ENCODE measurements around the gene GIPC2. TPM values are rescaled to one million over a fixed set of nuclear protein-coding genes. Genes with fewer than 3 reads are reported as not detected.

GIPC2 gene
- total RNA-seq, 2 donors from 2014 or later = 0.79 to 2.1 TPM

DNA sequence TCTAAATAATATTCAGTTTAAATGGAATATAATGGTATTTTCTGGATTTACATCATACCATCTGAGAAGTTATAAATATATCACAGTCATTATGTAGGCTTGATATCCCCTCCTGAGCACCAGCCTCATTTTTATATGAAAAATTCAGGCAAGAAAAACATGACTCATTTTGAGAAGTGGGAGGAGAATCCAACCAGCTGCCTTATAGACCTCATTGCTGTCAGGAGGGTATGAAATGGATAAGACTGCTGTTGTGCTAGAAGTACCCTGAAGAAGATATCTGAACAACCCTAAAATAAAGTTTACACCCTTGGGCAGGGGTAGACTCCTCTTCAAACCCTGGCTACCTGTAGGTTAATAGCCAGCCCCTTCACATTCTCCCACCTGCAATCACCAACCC is 8.8 kb downstream of the GIPC2 start:
- no peaks in the 10 kb centered on the region for H3K36me3 ChIP-seq (ENCODE audit: control insufficient read depth, insufficient read depth, low read length)
- H3K27me3 ChIP-seq (ENCODE audit: control insufficient read depth, insufficient read depth, low read length, poor library complexity, severe bottlenecking) = peaks cover 5% of the 10 kb centered on the region
- H3K36me3 Mint-ChIP-seq (ENCODE audit: low read depth) = no peaks in the 10 kb centered on the region
- H3K9me3 ChIP-seq (ENCODE audit: control insufficient read depth, low read length) = no peaks in the 10 kb centered on the region
- no peak overlapping the region for H3K4me3 Mint-ChIP-seq
- no peak for DNase-seq
- H3K4me1 Mint-ChIP-seq = peaks cover 12% of the 10 kb centered on the region
- no peak overlapping the region for H3K9ac ChIP-seq (ENCODE audit: extremely low read depth, low read length, poor library complexity, severe bottlenecking)
- H3K4me3 ChIP-seq (ENCODE audit: low read length) = no peak overlapping the region
- no peaks in the 10 kb centered on the region for H3K27me3 Mint-ChIP-seq (ENCODE audit: insufficient read depth)
- H3K4me1 ChIP-seq (ENCODE audit: control insufficient read depth, insufficient read depth, low read length) = no peaks in the 10 kb centered on the region
- no peaks in the 10 kb centered on the region for H3K9me3 Mint-ChIP-seq
- TF ChIP-seq, protein P1, sequence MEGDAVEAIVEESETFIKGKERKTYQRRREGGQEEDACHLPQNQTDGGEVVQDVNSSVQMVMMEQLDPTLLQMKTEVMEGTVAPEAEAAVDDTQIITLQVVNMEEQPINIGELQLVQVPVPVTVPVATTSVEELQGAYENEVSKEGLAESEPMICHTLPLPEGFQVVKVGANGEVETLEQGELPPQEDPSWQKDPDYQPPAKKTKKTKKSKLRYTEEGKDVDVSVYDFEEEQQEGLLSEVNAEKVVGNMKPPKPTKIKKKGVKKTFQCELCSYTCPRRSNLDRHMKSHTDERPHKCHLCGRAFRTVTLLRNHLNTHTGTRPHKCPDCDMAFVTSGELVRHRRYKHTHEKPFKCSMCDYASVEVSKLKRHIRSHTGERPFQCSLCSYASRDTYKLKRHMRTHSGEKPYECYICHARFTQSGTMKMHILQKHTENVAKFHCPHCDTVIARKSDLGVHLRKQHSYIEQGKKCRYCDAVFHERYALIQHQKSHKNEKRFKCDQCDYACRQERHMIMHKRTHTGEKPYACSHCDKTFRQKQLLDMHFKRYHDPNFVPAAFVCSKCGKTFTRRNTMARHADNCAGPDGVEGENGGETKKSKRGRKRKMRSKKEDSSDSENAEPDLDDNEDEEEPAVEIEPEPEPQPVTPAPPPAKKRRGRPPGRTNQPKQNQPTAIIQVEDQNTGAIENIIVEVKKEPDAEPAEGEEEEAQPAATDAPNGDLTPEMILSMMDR (conservative IDR thresholded peaks at IDR 0.05) = no peak
- no peak overlapping the region for H3K27ac ChIP-seq (ENCODE audit: low read depth, low read length)
- H3K27ac Mint-ChIP-seq = no peak overlapping the region

DNA sequence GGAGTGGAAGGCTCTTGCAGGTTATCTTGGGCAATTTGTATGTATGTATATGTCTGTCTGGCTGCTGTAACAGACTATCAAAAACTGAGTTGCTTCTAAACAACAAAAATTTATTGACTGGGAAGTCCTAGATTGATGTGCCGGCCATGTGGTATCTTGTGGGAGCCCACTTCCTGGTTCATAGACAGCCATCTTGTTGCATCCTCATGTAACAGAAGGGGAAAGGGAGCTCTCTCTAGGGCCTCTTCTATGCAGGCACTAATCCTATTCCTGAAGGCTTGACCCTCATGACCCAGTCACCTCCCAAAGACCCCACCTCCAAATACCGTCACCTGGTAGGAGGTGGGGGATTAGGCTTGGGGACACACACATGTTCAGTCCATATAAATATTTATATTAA is 9.2 kb downstream of the GIPC2 start:
- no peaks in the 10 kb centered on the region for H3K9me3 Mint-ChIP-seq
- no peak overlapping the region for H3K27ac ChIP-seq (ENCODE audit: low read depth, low read length)
- WGBS, 2 experiments (ENCODE audit: insufficient coverage in 1 of 2, insufficient read length in 1 of 2) = 95% methylated on average over 1 of the region's 2 CpGs; no CpG with 5 or more reads in 1 of the 2 experiments

DNA sequence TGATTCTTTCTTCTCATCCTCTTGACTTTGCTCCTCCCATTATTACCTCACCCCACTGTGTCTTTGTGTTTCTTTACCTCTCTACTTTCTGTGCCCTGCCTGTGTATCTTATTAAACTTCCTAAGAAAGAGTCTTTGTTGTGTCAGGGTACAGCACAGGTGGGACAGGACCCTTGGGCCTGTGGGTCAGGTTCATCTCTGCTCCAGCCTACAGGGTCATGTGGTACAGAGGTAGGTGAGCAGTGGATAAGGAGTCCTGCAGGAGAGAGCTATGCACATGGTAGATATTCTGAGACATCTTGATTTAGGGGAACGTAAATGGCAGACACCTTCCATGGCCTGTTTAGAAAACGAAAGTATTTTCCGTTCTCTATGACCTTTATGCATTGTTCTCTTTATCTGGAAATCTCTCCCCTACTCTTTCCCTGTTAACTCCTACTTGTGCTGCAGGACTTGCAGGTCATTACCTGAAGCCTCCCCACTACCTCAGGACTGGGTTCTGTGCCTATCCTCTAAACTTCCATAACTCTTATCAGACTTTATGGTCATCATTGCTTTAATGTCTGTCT is 9.9 kb downstream of the GIPC2 start:
- no peaks in the 10 kb centered on the region for H3K36me3 Mint-ChIP-seq (ENCODE audit: low read depth)
- peaks cover 12% of the 10 kb centered on the region for H3K4me1 Mint-ChIP-seq
- peaks cover 5% of the 10 kb centered on the region for H3K27me3 ChIP-seq (ENCODE audit: control insufficient read depth, insufficient read depth, low read length, poor library complexity, severe bottlenecking)
- no peak overlapping the region for H3K4me3 ChIP-seq (ENCODE audit: low read length)
- H3K27ac Mint-ChIP-seq = no peak overlapping the region
- H3K9ac ChIP-seq (ENCODE audit: extremely low read depth, low read length, poor library complexity, severe bottlenecking) = no peak overlapping the region
- TF ChIP-seq, protein P1 (conservative IDR thresholded peaks at IDR 0.05) = no peak
- no peak overlapping the region for H3K27ac ChIP-seq (ENCODE audit: low read depth, low read length)
- H3K36me3 ChIP-seq (ENCODE audit: control insufficient read depth, insufficient read depth, low read length) = no peaks in the 10 kb centered on the region
- 83 to 96% methylated on average over 3 of the region's 3 CpGs for WGBS, 2 experiments (ENCODE audit: insufficient coverage in 1 of 2, insufficient read length in 1 of 2)
- no peaks in the 10 kb centered on the region for H3K9me3 ChIP-seq (ENCODE audit: control insufficient read depth, low read length)
- no peaks in the 10 kb centered on the region for H3K4me1 ChIP-seq (ENCODE audit: control insufficient read depth, insufficient read depth, low read length)
- no peaks in the 10 kb centered on the region for H3K9me3 Mint-ChIP-seq
- no peaks in the 10 kb centered on the region for H3K27me3 Mint-ChIP-seq (ENCODE audit: insufficient read depth)
- DNase-seq = no peak
- H3K4me3 Mint-ChIP-seq = no peak overlapping the region

More for the DNA sequence above, 9.2 kb downstream of the GIPC2 start:
- no peaks in the 10 kb centered on the region for H3K27me3 Mint-ChIP-seq (ENCODE audit: insufficient read depth)
- no peak overlapping the region for H3K4me3 ChIP-seq (ENCODE audit: low read length)
- H3K4me1 ChIP-seq (ENCODE audit: control insufficient read depth, insufficient read depth, low read length) = no peaks in the 10 kb centered on the region
- peaks cover 12% of the 10 kb centered on the region for H3K4me1 Mint-ChIP-seq
- H3K4me3 Mint-ChIP-seq = no peak overlapping the region
- no peak for DNase-seq
- TF ChIP-seq, protein P1 (conservative IDR thresholded peaks at IDR 0.05) = no peak
- no peaks in the 10 kb centered on the region for H3K36me3 Mint-ChIP-seq (ENCODE audit: low read depth)
- H3K9me3 ChIP-seq (ENCODE audit: control insufficient read depth, low read length) = no peaks in the 10 kb centered on the region
- peaks cover 5% of the 10 kb centered on the region for H3K27me3 ChIP-seq (ENCODE audit: control insufficient read depth, insufficient read depth, low read length, poor library complexity, severe bottlenecking)
- H3K27ac Mint-ChIP-seq = no peak overlapping the region
- no peaks in the 10 kb centered on the region for H3K36me3 ChIP-seq (ENCODE audit: control insufficient read depth, insufficient read depth, low read length)
- H3K9ac ChIP-seq (ENCODE audit: extremely low read depth, low read length, poor library complexity, severe bottlenecking) = no peak overlapping the region

All from endodermal cell (in vitro differentiated cells).